Astrocyte (in vitro differentiated cells and primary cell): ENCODE results near the gene CD79A. TPM values are rescaled to one million over a fixed set of nuclear protein-coding genes. Genes with fewer than 3 reads are reported as not detected.
"Not testable (repeated sequence)": the region's sequence is repeated elsewhere in the genome, so short reads cannot be mapped to it uniquely, and the experiment has no call there.

Experiments used
- DNase-seq: peaks from one replicate; pipeline ENCODE4 v3.0.0-alpha.2; 2010; ENCODE audit warnings: low read depth
- FAIRE-seq: peaks from 2 replicates; lab custom pipeline; 2011; peaks lifted over from hg19 to GRCh38; lab: Jason Lieb, UNC
- H2AFZ ChIP-seq: 2 replicates; pipeline ENCODE4 v1.6.0; 2012; ENCODE audit warnings: low read depth, low read length, inconsistent platforms
- H3K27ac ChIP-seq: 2 replicates; pipeline ENCODE4 v1.5.1; 2011; ENCODE audit warnings: low read depth, low read length, inconsistent platforms
- H3K27me3 ChIP-seq: 2 replicates; pipeline ENCODE4 v1.6.0; 2011; ENCODE audit warnings: low read length, inconsistent platforms; ENCODE audit not compliant: insufficient read depth
- H3K36me3 ChIP-seq: 2 replicates; pipeline ENCODE4 v1.5.1; 2011; ENCODE audit warnings: low read length, inconsistent platforms; ENCODE audit not compliant: insufficient read depth
- H3K4me1 ChIP-seq: 2 replicates; pipeline ENCODE4 v1.5.1; 2011; ENCODE audit warnings: low read length, inconsistent platforms; ENCODE audit not compliant: insufficient read depth
- H3K4me2 ChIP-seq: 2 replicates; pipeline ENCODE4 v1.6.0; 2012; ENCODE audit warnings: low read length, inconsistent platforms
- H3K4me3 ChIP-seq: 2 replicates; pipeline ENCODE4 v1.5.1; 2011; ENCODE audit warnings: low read depth, mild to moderate bottlenecking, low read length, inconsistent platforms; ENCODE audit not compliant: insufficient read depth
- H3K79me2 ChIP-seq: 2 replicates; pipeline ENCODE4 v1.6.0; 2012; ENCODE audit warnings: mild to moderate bottlenecking, low read length, inconsistent platforms; ENCODE audit not compliant: insufficient read depth
- H3K9ac ChIP-seq: 2 replicates; pipeline ENCODE4 v1.6.0; 2012; ENCODE audit warnings: mild to moderate bottlenecking, low read length, inconsistent platforms
- H3K9me3 ChIP-seq: 2 replicates; pipeline ENCODE4 v1.5.1; 2012; ENCODE audit warnings: low read depth, mild to moderate bottlenecking, low read length, inconsistent platforms; ENCODE audit not compliant: insufficient read depth
- H4K20me1 ChIP-seq: 2 replicates; pipeline ENCODE4 v1.6.0; 2012; ENCODE audit warnings: low read length, inconsistent platforms; ENCODE audit not compliant: insufficient read depth
- H3K27ac Mint-ChIP-seq: one replicate; pipeline ENCODE4 v1.8.0; 2021; ENCODE audit warnings: mild to moderate bottlenecking, mixed read lengths; ENCODE audit not compliant: unreplicated experiment
- H3K27me3 Mint-ChIP-seq: one replicate; pipeline ENCODE4 v1.8.0; 2021; ENCODE audit warnings: low read depth, mixed read lengths; ENCODE audit not compliant: unreplicated experiment
- H3K36me3 Mint-ChIP-seq: one replicate; pipeline ENCODE4 v1.8.0; 2021; ENCODE audit warnings: low read depth, mixed read lengths; ENCODE audit not compliant: unreplicated experiment
- H3K4me1 Mint-ChIP-seq: one replicate; pipeline ENCODE4 v1.8.0; 2021; ENCODE audit warnings: low read depth, mixed read lengths; ENCODE audit not compliant: unreplicated experiment
- H3K4me3 Mint-ChIP-seq: one replicate; pipeline ENCODE4 v1.8.0; 2021; ENCODE audit warnings: mild to moderate bottlenecking, moderate library complexity, mixed read lengths; ENCODE audit not compliant: unreplicated experiment
- H3K9me3 Mint-ChIP-seq: one replicate; pipeline ENCODE4 v1.8.0; 2021; ENCODE audit warnings: mild to moderate bottlenecking, mixed read lengths; ENCODE audit not compliant: unreplicated experiment
- EZH2 ChIP-seq: IDR thresholded peaks from 2 replicates; pipeline ENCODE4 v1.6.1; 2012; ENCODE audit warnings: mild to moderate bottlenecking, low read length, inconsistent platforms; ENCODE audit not compliant: insufficient read depth
- total RNA-seq: library from RNA; stranded (reverse); gene quantifications from 2 replicates; pipeline ENCODE4 v1.2.1, GENCODE V29; 2021
- TF ChIP-seq, protein P1 (sequence below): IDR thresholded peaks from 2 replicates; pipeline ENCODE4 v1.5.1; 2011; ENCODE audit warnings: low read depth, mild to moderate bottlenecking, inconsistent platforms, low read length, moderate library complexity; ENCODE audit not compliant: insufficient read depth

The CD79A gene
- total RNA-seq, 1 donor from 2014 or later: 0.30 TPM

DNA sequence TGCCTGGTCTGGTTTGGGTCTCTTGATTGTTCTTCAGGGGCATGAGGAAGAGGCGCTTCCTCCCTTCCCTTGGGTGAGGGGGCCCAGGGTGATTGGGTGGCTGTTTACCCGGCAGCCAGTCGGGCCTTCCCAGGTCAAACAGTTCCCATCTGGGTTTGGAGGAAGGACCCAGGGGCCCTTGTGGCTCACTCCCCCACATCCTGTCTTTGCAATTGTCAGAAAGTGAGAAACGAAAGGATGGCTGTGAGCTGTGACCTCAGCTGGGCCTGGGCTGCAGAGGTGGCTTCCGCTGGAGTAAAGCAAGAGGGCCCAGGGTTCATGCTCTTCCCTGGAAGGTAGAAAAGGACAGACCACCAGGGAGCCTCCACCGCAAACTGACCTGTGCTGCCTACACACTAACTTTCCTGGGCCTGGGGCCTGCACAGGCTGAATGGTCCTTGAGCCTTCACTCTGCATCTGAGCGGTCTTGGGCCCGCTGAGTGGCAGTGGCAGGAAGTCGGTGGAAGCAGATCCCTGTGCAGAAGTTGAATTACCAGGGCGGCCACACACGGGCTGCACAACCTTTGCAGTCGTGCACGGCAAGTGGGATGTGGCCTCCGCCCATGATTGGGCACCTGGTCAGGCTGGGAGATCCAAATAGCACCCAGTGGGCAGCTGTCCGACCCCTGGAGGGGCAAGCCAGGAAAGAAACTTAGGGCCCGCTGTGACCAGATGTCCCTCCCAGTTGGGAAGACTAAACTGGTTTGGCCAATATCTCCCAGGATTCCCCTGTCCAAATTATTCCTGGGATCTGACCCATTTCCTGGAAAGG, 5.3 kb upstream of the CD79A start:
- Histone ChIP-seq H3K27ac (no peak overlapping the region), H3K4me2 (no peak overlapping the region)

DNA sequence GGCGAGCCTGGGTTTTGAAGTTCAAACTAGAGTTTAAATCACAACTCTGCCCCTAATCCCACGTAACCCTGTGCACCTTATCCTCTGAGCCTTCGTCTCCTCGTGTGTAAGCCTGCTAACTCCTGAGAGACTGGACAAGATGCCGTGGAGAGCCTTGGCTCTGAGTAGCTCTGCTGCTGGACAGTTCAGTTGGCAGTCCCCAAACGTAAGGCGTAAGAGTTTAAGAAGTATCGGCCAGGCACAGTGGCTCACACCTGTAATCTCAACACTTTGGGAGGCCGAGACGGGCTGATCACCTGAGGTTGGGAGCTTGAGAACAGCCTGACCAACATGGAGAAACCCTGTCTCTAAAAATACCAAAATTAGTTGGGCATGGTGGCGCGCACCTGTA, 4.7 kb upstream of the CD79A start:
- Mint-ChIP-seq H3K4me1 (peaks cover 17% of the 10 kb centered on the region), H3K36me3 (peaks cover 8% of the 10 kb centered on the region), H3K9me3 (no peaks in the 10 kb centered on the region), H3K27ac (peak overlapping the region; percentile 80), H3K4me3 (no peak overlapping the region), H3K27me3 (no peaks in the 10 kb centered on the region)
- H3K4me1 ChIP-seq: no peaks in the 10 kb centered on the region
- no peak for TF ChIP-seq EZH2
- H3K27ac ChIP-seq: no peak overlapping the region
- no peak overlapping the region for H3K4me3 ChIP-seq
- H2AFZ ChIP-seq: no peak overlapping the region
- H4K20me1 ChIP-seq: peaks cover 56% of the 10 kb centered on the region
- H3K36me3 ChIP-seq: peaks cover 42% of the 10 kb centered on the region
- no peaks in the 10 kb centered on the region for H3K9me3 ChIP-seq
- H3K27me3 ChIP-seq: no peaks in the 10 kb centered on the region
- FAIRE-seq (no peak), DNase-seq (no peak)
- H3K9ac ChIP-seq: no peak overlapping the region
- no peak overlapping the region for H3K4me2 ChIP-seq
- peaks cover 23% of the 10 kb centered on the region for H3K79me2 ChIP-seq

More for the DNA sequence above, 5.3 kb upstream of the CD79A start:
- no peak overlapping the region for H3K9ac ChIP-seq
- Mint-ChIP-seq H3K4me1 (peaks cover 17% of the 10 kb centered on the region), H3K27me3 (no peaks in the 10 kb centered on the region), H3K4me3 (no peak overlapping the region), H3K9me3 (no peaks in the 10 kb centered on the region), H3K27ac (peak overlapping the region; percentile 69), H3K36me3 (peaks cover 8% of the 10 kb centered on the region)
- H3K4me1 ChIP-seq: no peaks in the 10 kb centered on the region
- no peak overlapping the region for H2AFZ ChIP-seq
- FAIRE-seq: no peak
- peaks cover 62% of the 10 kb centered on the region for H4K20me1 ChIP-seq
- peaks cover 28% of the 10 kb centered on the region for H3K79me2 ChIP-seq
- no peak overlapping the region for H3K4me3 ChIP-seq
- H3K9me3 ChIP-seq: no peaks in the 10 kb centered on the region
- no peaks in the 10 kb centered on the region for H3K27me3 ChIP-seq
- DNase-seq: no peak
- H3K36me3 ChIP-seq: peaks cover 47% of the 10 kb centered on the region
- TF ChIP-seq EZH2: no peak

DNA sequence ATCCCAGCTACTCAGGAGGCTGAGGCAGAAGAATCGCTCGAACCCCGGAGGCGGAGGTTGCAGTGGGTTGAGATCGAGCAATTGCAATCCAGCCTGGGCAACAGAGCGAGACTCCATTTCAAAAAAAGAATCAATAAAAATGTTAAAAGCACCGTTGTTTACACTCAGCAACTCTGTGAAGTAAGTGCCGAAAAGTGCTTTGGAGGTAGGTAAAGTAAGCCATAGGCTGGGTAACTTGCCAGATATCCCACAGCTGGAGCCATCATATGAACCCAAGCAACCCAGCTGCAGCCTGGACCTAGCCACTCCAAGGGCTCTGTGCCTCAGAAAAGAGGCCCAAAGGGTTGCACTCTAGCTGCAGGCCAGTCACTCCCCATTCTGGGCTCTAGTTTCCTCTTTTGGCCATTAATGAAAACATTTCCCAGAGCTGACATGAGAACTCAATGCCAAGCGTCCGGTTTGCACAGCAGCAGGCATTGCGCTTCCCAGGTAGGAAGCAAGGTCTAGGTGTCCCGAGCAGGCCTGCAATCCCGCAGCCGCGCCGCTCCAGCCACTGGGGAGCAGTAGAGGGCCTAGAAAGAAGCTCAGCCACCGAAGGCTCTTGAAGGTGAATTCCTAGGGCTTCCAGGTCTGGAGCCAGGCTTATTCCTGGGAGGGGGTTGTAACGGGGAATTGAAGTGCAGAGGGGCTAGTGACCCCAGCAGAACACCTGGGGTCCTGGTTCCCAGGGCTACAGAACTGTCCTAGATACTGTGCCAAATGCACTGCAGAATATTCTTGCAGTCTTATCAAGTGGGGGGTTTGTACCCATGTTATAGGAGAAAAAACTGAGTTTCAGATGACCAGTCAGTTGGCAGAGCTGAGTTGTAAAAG, 4.1 kb upstream of the CD79A start:
- H3K4me1 ChIP-seq: no peaks in the 10 kb centered on the region
- no peak overlapping the region for H2AFZ ChIP-seq
- no peak overlapping the region for H3K9ac ChIP-seq
- H3K79me2 ChIP-seq: peaks cover 17% of the 10 kb centered on the region
- TF ChIP-seq, protein P1, sequence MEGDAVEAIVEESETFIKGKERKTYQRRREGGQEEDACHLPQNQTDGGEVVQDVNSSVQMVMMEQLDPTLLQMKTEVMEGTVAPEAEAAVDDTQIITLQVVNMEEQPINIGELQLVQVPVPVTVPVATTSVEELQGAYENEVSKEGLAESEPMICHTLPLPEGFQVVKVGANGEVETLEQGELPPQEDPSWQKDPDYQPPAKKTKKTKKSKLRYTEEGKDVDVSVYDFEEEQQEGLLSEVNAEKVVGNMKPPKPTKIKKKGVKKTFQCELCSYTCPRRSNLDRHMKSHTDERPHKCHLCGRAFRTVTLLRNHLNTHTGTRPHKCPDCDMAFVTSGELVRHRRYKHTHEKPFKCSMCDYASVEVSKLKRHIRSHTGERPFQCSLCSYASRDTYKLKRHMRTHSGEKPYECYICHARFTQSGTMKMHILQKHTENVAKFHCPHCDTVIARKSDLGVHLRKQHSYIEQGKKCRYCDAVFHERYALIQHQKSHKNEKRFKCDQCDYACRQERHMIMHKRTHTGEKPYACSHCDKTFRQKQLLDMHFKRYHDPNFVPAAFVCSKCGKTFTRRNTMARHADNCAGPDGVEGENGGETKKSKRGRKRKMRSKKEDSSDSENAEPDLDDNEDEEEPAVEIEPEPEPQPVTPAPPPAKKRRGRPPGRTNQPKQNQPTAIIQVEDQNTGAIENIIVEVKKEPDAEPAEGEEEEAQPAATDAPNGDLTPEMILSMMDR: peak; percentile 47
- TF ChIP-seq EZH2: no peak
- H3K27me3 ChIP-seq: peaks cover 2% of the 10 kb centered on the region
- no peak overlapping the region for H3K27ac ChIP-seq
- H3K27me3 Mint-ChIP-seq: no peaks in the 10 kb centered on the region
- no peaks in the 10 kb centered on the region for H3K9me3 Mint-ChIP-seq
- no peak for FAIRE-seq
- no peak overlapping the region for H3K4me3 ChIP-seq
- no peak overlapping the region for H3K4me2 ChIP-seq
- no peaks in the 10 kb centered on the region for H3K9me3 ChIP-seq
- H3K27ac Mint-ChIP-seq: peak overlapping the region; percentile 80
- H3K36me3 Mint-ChIP-seq: peaks cover 4% of the 10 kb centered on the region
- H4K20me1 ChIP-seq: peaks cover 50% of the 10 kb centered on the region
- no peak overlapping the region for H3K4me3 Mint-ChIP-seq
- DNase-seq: peak; percentile 43
- H3K4me1 Mint-ChIP-seq: peaks cover 14% of the 10 kb centered on the region
- peaks cover 36% of the 10 kb centered on the region for H3K36me3 ChIP-seq

DNA sequence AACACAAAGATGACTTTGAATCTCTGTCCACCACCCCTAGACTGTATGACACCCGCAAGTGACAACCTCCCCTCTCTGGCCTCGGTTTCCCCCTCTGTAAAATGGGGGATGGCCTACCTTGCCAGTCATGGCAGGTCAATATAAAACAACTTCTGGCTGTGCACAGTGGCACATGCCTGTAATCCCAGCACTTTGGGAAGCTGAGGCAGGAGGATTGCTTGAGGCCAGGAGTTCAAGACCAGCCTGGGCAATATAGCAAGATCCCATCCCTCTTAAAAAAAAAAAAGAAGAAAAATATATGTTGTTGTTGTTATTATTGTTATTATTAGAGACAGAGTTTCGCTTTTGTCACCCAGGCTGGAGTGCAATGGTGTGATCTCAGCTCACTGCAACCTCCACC, 1.1 kb upstream of the CD79A start:
- FAIRE-seq, H3K27ac Mint-ChIP-seq, H3K4me3 Mint-ChIP-seq: not testable (repeated sequence)

More for the DNA sequence above, 1.1 kb upstream of the CD79A start:
- not testable (repeated sequence) for H3K4me1 Mint-ChIP-seq, H3K27me3 Mint-ChIP-seq, H3K9me3 Mint-ChIP-seq, H3K4me3 ChIP-seq, H3K27me3 ChIP-seq, H3K79me2 ChIP-seq, H3K36me3 Mint-ChIP-seq, H2AFZ ChIP-seq, DNase-seq, H3K9ac ChIP-seq, H3K4me2 ChIP-seq, H3K4me1 ChIP-seq, H3K27ac ChIP-seq, H3K9me3 ChIP-seq
- H4K20me1 ChIP-seq: peaks cover 21% of the 10 kb centered on the region
- peaks cover 13% of the 10 kb centered on the region for H3K36me3 ChIP-seq
